ENCODE measurements around the gene OR5H1. TPM values are rescaled to one million over a fixed set of nuclear protein-coding genes. Genes with fewer than 3 reads are reported as not detected.
"Not testable (repeated sequence)": the region's sequence is repeated elsewhere in the genome, so short reads cannot be mapped to it uniquely, and the experiment has no call there.

OR5H1 gene
- total and polyA plus RNA-seq, 7 experiments from 2014 or later = not detected

DNA sequence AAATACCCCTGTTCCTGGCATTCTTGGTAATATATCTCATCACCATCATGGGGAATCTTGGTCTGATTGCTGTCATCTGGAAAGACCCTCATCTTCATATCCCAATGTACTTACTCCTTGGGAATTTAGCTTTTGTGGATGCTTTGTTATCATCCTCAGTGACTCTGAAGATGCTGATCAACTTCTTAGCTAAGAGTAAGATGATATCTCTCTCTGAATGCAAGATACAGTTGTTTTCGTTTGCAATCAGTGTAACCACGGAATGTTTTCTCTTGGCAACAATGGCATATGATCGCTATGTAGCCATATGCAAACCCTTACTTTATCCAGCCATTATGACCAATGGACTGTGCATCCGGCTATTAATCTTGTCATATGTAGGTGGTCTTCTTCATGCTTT, 18.9 kb downstream of the OR5H1 start:
- ATAC-seq; H3K27ac Mint-ChIP-seq; H3K27me3 Mint-ChIP-seq; H3K4me3 Mint-ChIP-seq; H3K27ac ChIP-seq (ENCODE audit: low read depth, low read length); CTCF ChIA-PET; H3K4me3 ChIP-seq (ENCODE audit: low read length); H3K4me1 Mint-ChIP-seq; H3K4me1 ChIP-seq (ENCODE audit: control insufficient read depth in 2 of 2, insufficient read depth in 2 of 2, low read length in 2 of 2); H3K36me3 Mint-ChIP-seq; H3K36me3 ChIP-seq (ENCODE audit: control insufficient read depth in 2 of 3, insufficient read depth in 3 of 3, low read length in 3 of 3); H3K27me3 ChIP-seq (ENCODE audit: control insufficient read depth in 2 of 2, insufficient read depth in 2 of 2, low read length in 2 of 2); H3K9me3 ChIP-seq (ENCODE audit: control insufficient read depth in 2 of 3, low read length in 3 of 3); DNase-seq; intact Hi-C loops (cut with micrococcal nuclease); POLR2A ChIA-PET: not testable (repeated sequence)
- peaks cover 0 to 12% (median 0%) of the 10 kb centered on the region in 11 donors for H3K9me3 Mint-ChIP-seq

DNA sequence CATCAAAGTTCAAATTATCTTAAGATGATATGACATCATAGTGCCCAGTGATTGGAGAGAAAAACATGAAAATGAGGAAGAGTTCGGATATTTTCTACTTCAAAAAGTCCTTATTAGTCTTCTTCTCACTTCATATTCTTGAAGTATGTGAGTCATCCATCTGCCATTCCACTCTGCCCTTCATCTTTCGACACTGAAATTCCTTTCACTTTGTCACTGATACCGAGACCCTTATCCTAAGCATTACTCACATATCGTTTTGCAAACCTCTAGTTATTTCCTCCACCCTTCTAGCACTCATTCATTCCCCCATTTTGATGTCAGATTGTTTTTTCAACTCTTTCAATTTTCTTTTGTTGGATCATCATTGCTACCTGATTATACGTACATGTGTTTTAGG, 20.7 kb downstream of the OR5H1 start:
- Histone ChIP-seq H3K4me1 (ENCODE audit: control insufficient read depth in 2 of 2, insufficient read depth in 2 of 2, low read length in 2 of 2) (no peaks in the 10 kb centered on the region), H3K27ac (ENCODE audit: low read depth, low read length) (no peak overlapping the region), H3K4me3 (ENCODE audit: low read length) (no peak overlapping the region), H3K9me3 (ENCODE audit: control insufficient read depth in 2 of 3, low read length in 3 of 3) (no peaks in the 10 kb centered on the region), H3K36me3 (ENCODE audit: control insufficient read depth in 2 of 3, insufficient read depth in 3 of 3, low read length in 3 of 3) (no peaks in the 10 kb centered on the region), H3K27me3 (ENCODE audit: control insufficient read depth in 2 of 2, insufficient read depth in 2 of 2, low read length in 2 of 2) (no peaks in the 10 kb centered on the region)
- no peak overlapping the region for H3K27ac Mint-ChIP-seq
- ChIA-PET CTCF (no interaction called here), POLR2A (no interaction called here)
- DNase-seq (no peak), ATAC-seq (no peak)
- intact Hi-C loops (cut with micrococcal nuclease) = no loop called here
- H3K27me3 Mint-ChIP-seq = peaks cover 0 to 8% (median 5%) of the 10 kb centered on the region in 5 donors
- no peaks in the 10 kb centered on the region for H3K4me1 Mint-ChIP-seq
- H3K9me3 Mint-ChIP-seq = peaks cover 0 to 12% (median 0%) of the 10 kb centered on the region in 11 donors
- no peaks in the 10 kb centered on the region for H3K36me3 Mint-ChIP-seq
- no peak overlapping the region for H3K4me3 Mint-ChIP-seq

DNA sequence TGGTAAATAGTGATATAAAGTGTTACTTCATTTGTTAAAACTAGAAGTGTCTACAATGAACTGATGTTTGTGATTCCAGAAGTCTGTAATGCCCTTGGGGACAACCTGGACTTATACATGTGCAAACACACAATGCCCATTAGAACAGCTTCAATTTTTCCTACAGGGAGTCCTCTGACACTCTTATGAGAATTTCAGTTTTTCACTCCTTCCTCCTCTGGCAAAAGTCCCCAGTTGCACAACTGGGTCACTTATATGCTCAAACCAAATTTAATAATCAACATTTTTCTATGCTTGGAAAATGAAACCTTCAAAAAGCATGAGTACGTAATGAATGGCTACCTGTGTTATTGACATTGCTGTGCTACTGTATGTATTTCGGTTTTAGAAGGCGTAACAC, 35.9 kb downstream of the OR5H1 start, which contains the start of gene OR5H15:
Gene OR5H15 (plus strand): TSS at position 301 of the 400 bp plus-strand sequence. CDS start 2,004 bp downstream, outside the sequence.
- Mint-ChIP-seq H3K4me1 (no peaks in the 10 kb centered on the region), H3K4me3 (no peak within 1 kb of the TSS), H3K27me3 (peaks cover 4 to 17% (median 7%) of the 10 kb centered on the region in 5 donors), H3K9me3 (peaks cover 0 to 5% (median 0%) of the 10 kb centered on the region in 11 donors), H3K27ac (no peak within 1 kb of the TSS), H3K36me3 (no peaks in the 10 kb centered on the region)
- H3K4me3 ChIP-seq (ENCODE audit: low read length) = no peak within 1 kb of the TSS
- peaks cover 0 to 3% of the 10 kb centered on the region in 2 donors for H3K27me3 ChIP-seq (ENCODE audit: control insufficient read depth in 2 of 2, insufficient read depth in 2 of 2, low read length in 2 of 2)
- H3K4me1 ChIP-seq (ENCODE audit: control insufficient read depth in 2 of 2, insufficient read depth in 2 of 2, low read length in 2 of 2) = no peaks in the 10 kb centered on the region
- no peaks in the 10 kb centered on the region for H3K9me3 ChIP-seq (ENCODE audit: control insufficient read depth in 2 of 3, low read length in 3 of 3)
- ATAC-seq (no peak), DNase-seq (no peak)
- H3K27ac ChIP-seq (ENCODE audit: low read depth, low read length) = no peak within 1 kb of the TSS
- POLR2A ChIA-PET = no interaction called here
- intact Hi-C loops (cut with micrococcal nuclease) = no loop called here
- CTCF ChIA-PET = no interaction called here
- no peaks in the 10 kb centered on the region for H3K36me3 ChIP-seq (ENCODE audit: control insufficient read depth in 2 of 3, insufficient read depth in 3 of 3, low read length in 3 of 3)

DNA sequence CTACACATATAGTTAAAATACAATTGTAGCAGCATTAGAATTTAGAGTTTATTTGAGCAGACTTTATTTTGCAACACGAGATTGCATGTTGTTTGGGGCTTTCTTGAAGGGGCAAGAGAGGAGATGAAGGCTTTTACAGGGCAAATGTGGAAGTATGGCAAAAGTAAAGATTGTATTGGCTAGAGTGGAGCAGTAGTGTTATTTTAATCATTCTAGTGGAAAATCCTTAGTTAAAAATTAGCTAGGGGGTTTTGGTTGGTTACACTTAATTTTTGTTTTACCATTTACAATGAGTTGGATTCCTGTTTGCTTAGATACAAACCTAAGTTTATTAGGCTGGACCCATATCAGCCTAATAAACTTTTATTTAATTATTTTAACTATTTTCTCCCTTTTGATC, 40.5 kb downstream of the OR5H1 start:
- ATAC-seq (no peak), DNase-seq (no peak)
- peaks cover 0 to 8% (median 3%) of the 10 kb centered on the region in 11 donors for H3K9me3 Mint-ChIP-seq
- no peak overlapping the region for H3K27ac ChIP-seq (ENCODE audit: low read depth, low read length)
- ChIA-PET POLR2A (no interaction called here), CTCF (no interaction called here)
- no peaks in the 10 kb centered on the region for H3K27me3 ChIP-seq (ENCODE audit: control insufficient read depth in 2 of 2, insufficient read depth in 2 of 2, low read length in 2 of 2)
- peaks cover 0 to 3% (median 0%) of the 10 kb centered on the region in 7 donors for H3K4me1 Mint-ChIP-seq
- H3K4me3 ChIP-seq (ENCODE audit: low read length) = no peak overlapping the region
- no peaks in the 10 kb centered on the region for H3K36me3 ChIP-seq (ENCODE audit: control insufficient read depth in 2 of 3, insufficient read depth in 3 of 3, low read length in 3 of 3)
- no peaks in the 10 kb centered on the region for H3K4me1 ChIP-seq (ENCODE audit: control insufficient read depth in 2 of 2, insufficient read depth in 2 of 2, low read length in 2 of 2)
- H3K4me3 Mint-ChIP-seq = no peak overlapping the region
- intact Hi-C loops (cut with micrococcal nuclease) = no loop called here
- H3K27me3 Mint-ChIP-seq = peaks cover 0 to 9% (median 4%) of the 10 kb centered on the region in 5 donors
- H3K9me3 ChIP-seq (ENCODE audit: control insufficient read depth in 2 of 3, low read length in 3 of 3) = no peaks in the 10 kb centered on the region
- H3K36me3 Mint-ChIP-seq = no peaks in the 10 kb centered on the region
- no peak overlapping the region for H3K27ac Mint-ChIP-seq

DNA sequence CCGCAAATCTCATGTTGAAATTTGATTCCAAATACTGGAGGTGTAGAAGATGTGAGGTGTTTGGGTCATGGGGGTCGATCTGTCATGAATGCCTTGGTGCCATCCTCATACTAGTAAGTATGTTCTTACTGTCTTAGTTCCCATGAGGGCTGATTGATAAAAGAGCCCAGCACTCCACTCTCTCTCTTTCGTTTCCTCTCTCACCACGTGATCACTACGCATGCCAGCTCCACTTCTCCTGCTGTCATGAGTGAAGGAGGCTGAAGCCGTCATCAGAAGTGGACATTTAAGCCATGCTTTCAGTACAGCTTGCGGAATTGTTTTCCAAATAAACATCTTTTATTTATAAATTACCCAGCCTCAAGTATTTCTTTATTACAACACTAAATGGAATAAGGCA, 42.1 kb downstream of the OR5H1 start:
- peaks cover 0 to 3% (median 0%) of the 10 kb centered on the region in 7 donors for H3K4me1 Mint-ChIP-seq
- ATAC-seq (no peak), DNase-seq (no peak)
- H3K36me3 ChIP-seq (ENCODE audit: control insufficient read depth in 2 of 3, insufficient read depth in 3 of 3, low read length in 3 of 3) = no peaks in the 10 kb centered on the region
- no peaks in the 10 kb centered on the region for H3K9me3 ChIP-seq (ENCODE audit: control insufficient read depth in 2 of 3, low read length in 3 of 3)
- POLR2A ChIA-PET = no interaction called here
- H3K27me3 Mint-ChIP-seq = peaks cover 0 to 9% (median 3%) of the 10 kb centered on the region in 5 donors
- H3K4me3 Mint-ChIP-seq = no peak overlapping the region
- CTCF ChIA-PET = no interaction called here
- no peak overlapping the region for H3K4me3 ChIP-seq (ENCODE audit: low read length)
- intact Hi-C loops (cut with micrococcal nuclease) = no loop called here
- peaks cover 0 to 8% (median 4%) of the 10 kb centered on the region in 11 donors for H3K9me3 Mint-ChIP-seq
- no peak overlapping the region for H3K27ac Mint-ChIP-seq
- H3K4me1 ChIP-seq (ENCODE audit: control insufficient read depth in 2 of 2, insufficient read depth in 2 of 2, low read length in 2 of 2) = no peaks in the 10 kb centered on the region
- H3K36me3 Mint-ChIP-seq = no peaks in the 10 kb centered on the region
- no peak overlapping the region for H3K27ac ChIP-seq (ENCODE audit: low read depth, low read length)
- H3K27me3 ChIP-seq (ENCODE audit: control insufficient read depth in 2 of 2, insufficient read depth in 2 of 2, low read length in 2 of 2) = no peaks in the 10 kb centered on the region

DNA sequence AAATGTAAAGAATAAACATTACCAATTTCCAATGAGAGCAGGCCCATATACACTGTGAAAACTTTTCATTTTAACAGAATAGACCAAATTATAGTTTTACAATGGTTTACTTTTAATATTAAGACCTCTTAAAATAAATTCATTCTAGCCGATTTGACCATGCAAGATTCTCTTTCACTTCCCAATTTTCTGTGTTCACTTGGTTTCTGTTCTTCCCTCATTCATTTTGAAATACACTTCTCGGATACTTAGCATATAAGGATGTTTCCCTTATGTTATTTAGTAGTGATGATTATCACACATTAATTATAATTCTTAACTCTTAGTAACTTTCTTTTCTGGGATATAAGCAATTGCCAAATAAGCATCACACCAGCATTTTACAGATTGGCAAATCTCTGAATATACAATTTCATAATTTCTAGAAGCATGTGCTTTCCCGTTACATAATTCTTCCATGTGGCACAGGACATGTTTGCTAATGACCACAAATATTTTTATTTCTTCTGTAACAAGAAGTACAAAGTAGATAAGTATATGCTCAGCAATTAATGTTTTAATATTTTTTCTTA, 49.9 kb downstream of the OR5H1 start:
- no peaks in the 10 kb centered on the region for H3K27me3 ChIP-seq (ENCODE audit: control insufficient read depth in 2 of 2, insufficient read depth in 2 of 2, low read length in 2 of 2)
- Mint-ChIP-seq H3K36me3 (no peaks in the 10 kb centered on the region), H3K4me3 (no peak overlapping the region), H3K9me3 (peaks cover 0 to 4% (median 0%) of the 10 kb centered on the region in 11 donors), H3K27me3 (peaks cover 0 to 3% (median 0%) of the 10 kb centered on the region in 5 donors), H3K4me1 (no peaks in the 10 kb centered on the region), H3K27ac (no peak overlapping the region)
- no peak for ATAC-seq
- no peak for DNase-seq
- intact Hi-C loops (cut with micrococcal nuclease) = no loop called here
- no peaks in the 10 kb centered on the region for H3K36me3 ChIP-seq (ENCODE audit: control insufficient read depth in 2 of 3, insufficient read depth in 3 of 3, low read length in 3 of 3)
- ChIA-PET CTCF (no interaction called here), POLR2A (no interaction called here)
- no peaks in the 10 kb centered on the region for H3K4me1 ChIP-seq (ENCODE audit: control insufficient read depth in 2 of 2, insufficient read depth in 2 of 2, low read length in 2 of 2)
- H3K27ac ChIP-seq (ENCODE audit: low read depth, low read length) = no peak overlapping the region
- H3K9me3 ChIP-seq (ENCODE audit: control insufficient read depth in 2 of 3, low read length in 3 of 3) = no peaks in the 10 kb centered on the region
- no peak overlapping the region for H3K4me3 ChIP-seq (ENCODE audit: low read length)

DNA sequence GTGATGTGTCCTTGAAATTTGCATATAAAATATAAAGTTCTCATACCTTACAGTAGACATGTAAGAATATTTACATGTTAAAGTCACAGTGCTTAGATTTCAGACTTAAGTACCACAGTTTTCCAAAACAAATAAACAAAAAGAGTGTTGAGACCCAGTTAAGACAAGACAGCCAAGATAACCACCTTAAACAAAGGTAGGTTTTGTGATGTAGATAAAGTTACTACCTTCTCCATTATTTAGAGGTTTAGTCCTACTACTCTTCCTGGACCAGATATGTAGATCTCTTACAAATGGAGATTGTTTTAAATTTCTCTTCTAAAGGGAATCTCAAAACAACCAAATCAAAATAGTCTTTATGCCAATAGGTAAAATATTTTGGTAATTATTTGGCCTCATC, 51.7 kb downstream of the OR5H1 start:
- Mint-ChIP-seq H3K4me1 (no peaks in the 10 kb centered on the region), H3K27ac (no peak overlapping the region), H3K4me3 (no peak overlapping the region), H3K9me3 (peaks cover 0 to 4% (median 0%) of the 10 kb centered on the region in 11 donors), H3K27me3 (peaks cover 0 to 3% (median 0%) of the 10 kb centered on the region in 5 donors), H3K36me3 (no peaks in the 10 kb centered on the region)
- ATAC-seq (no peak), DNase-seq (no peak)
- Histone ChIP-seq H3K9me3 (ENCODE audit: control insufficient read depth in 2 of 3, low read length in 3 of 3) (no peaks in the 10 kb centered on the region), H3K36me3 (ENCODE audit: control insufficient read depth in 2 of 3, insufficient read depth in 3 of 3, low read length in 3 of 3) (no peaks in the 10 kb centered on the region), H3K27me3 (ENCODE audit: control insufficient read depth in 2 of 2, insufficient read depth in 2 of 2, low read length in 2 of 2) (no peaks in the 10 kb centered on the region), H3K27ac (ENCODE audit: low read depth, low read length) (no peak overlapping the region), H3K4me3 (ENCODE audit: low read length) (no peak overlapping the region), H3K4me1 (ENCODE audit: control insufficient read depth in 2 of 2, insufficient read depth in 2 of 2, low read length in 2 of 2) (no peaks in the 10 kb centered on the region)
- intact Hi-C loops (cut with micrococcal nuclease) = no loop called here
- CTCF ChIA-PET = no interaction called here
- POLR2A ChIA-PET = no interaction called here
